MV-4-11 (cell line): ENCODE measurements around the gene CBX8.

ENCODE experiments used
- DNase-seq: peaks from one replicate; lab custom pipeline; 2025; lab: John Stamatoyannopoulos, UW

The CBX8 gene

DNA sequence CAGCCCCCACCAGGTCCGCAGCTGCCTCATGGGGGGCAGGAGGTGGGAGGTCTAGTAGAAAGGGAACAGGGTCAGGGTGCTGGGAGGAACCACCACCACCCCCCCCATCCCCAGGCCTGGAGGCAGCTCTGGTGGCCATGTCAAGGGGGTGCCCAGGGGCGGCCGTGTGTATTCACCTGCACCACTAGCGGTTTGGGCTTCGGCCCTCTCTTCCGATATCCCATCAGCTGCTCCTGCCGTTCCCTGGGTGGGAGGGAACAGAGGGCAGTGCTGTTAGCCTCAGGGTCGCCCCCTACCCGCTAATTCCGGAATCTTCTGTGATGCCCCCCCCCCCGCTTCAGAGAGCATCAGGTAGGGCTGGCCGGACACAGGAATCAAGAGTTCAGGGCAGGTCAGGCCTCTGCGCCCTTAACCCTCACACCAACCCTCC lies 38.6 kb upstream of the CBX8 start:
- DNase-seq: no peak

- DNase-seq: no peak
Measured at GRCh38 chr17:79834565-79835469, 37.9 kb upstream of the CBX8 start.

- no peak for DNase-seq
Measured at GRCh38 chr17:79833744-79834564, 37.1 kb upstream of the CBX8 start.

GRCh38 chr17:79833110-79833450 lies 36.2 kb upstream of the CBX8 start:
- no peak for DNase-seq

GRCh38 chr17:79832218-79833109 lies 35.6 kb upstream of the CBX8 start:
- no peak for DNase-seq

- DNase-seq: no peak
Measured at GRCh38 chr17:79831265-79832217, 34.7 kb upstream of the CBX8 start.

DNA sequence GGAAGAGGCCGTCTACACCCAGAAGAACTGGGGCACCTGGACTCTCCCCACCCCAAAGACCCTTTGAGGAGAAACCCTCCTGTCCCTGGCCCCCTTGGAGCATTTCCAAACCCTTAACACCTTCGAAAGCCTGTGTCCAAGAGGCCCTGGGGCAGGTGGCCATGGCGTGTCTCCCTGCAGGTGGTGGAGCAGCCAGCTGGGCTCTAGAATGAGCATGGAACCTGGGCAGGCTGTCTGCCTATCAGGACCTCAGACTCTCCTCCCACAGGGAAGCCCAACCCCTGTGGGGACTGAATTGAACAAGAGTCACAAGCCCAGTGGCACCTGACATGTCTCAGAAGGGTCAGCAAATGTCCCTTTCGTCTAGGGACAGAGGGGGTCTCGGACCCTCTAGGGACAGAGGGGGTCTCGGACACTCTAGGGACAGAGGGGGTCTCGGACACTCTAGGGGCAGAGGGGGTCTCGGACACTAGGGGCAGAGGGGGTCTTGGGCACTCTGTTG lies 33.9 kb upstream of the CBX8 start:
- no peak for DNase-seq

DNA sequence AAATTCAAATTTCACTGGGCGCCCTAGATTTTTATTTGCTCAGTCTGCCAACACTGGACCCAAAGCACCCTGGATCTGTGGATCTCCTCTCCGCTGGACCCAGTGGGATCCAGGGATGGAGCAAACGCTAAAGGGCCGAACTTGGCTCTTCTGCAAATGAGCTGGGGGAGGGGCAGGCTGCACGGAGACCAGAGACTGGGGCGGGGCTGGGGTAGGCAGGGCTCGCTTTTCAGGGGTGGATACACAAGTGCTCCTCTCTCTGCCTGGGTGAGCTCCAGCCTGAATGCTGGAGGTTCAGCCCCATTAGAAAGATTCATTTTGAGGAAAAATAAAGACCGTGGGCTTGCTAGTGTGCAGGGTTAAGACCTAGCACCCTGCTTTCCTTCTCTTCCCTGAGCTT lies 33.4 kb upstream of the CBX8 start:
- no peak for DNase-seq

GRCh38 chr17:79829457-79829856 lies 32.6 kb upstream of the CBX8 start:
- no peak for DNase-seq

DNA sequence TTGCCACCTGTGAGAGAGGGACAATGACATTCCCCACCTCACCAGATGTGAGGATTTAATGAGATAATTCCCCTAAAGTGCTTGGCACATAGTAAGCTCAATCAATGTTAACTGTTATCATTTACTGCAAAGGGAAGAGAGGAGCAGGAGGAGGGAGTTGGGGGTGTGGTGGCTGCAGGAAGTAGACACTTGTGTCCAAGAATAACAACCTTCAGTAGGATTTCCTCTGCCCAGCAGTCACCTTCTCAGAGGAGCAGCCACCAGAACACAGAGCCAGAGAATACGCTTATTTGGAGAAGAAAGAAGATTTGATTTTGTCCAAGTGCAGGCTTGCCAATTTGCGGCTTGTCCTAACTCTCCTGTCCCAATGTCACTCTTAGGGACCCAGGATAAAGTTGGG lies 32.1 kb upstream of the CBX8 start:
- no peak for DNase-seq

- no peak for DNase-seq
Measured at GRCh38 chr17:79826841-79827578, 30.1 kb upstream of the CBX8 start.

GRCh38 chr17:79826204-79826680 lies 29.4 kb upstream of the CBX8 start:
- peak; percentile 91 for DNase-seq

DNA sequence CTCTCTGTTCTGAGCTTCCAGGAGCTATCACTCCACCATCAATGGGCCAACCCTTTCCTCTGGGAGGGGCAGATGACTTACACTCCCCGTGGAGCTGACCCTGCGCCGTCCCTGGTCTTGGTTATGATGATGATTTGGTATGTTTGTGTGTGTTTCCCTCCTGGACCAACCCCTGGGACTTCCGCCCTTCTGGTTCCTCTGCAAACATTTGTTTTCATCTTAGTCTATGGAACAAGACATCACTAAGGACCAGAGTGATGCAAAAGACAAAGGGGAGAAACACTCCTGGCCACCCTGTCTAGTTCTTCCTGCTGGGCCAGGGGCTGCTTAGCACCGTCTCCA lies 28.7 kb upstream of the CBX8 start:
- no peak for DNase-seq

DNA sequence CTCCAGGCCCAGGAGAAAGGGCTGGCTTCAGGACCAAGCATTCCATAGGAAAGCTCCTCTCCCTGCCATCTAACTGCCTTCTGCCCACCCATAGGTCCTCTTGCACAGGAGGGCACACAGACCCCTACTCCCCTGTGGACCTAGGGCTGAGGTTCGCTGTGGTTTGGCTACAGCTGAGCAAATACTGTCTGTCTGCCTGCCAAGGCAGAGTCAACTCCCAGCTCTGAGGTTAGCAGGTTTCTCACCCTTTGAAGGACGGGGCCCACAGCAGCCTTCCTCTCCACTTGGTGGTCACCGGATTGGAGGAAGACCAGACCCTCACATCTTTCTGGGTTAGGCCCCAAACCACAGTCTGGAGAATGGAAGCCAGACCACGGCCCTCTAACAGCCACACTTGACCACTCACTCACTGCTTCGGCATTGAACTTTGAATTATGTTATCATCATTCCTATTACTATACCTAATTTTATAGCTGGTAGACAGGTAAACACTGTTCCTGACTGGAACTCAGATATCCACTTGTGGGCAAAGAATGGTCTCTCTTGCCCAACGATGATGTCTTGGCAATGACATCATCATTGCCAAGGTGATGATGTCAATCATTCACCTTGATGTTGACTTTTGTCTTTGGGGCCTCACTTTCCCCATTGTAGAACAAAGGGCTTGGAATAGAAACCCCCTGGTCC lies 28.2 kb upstream of the CBX8 start:
- DNase-seq: no peak

DNA sequence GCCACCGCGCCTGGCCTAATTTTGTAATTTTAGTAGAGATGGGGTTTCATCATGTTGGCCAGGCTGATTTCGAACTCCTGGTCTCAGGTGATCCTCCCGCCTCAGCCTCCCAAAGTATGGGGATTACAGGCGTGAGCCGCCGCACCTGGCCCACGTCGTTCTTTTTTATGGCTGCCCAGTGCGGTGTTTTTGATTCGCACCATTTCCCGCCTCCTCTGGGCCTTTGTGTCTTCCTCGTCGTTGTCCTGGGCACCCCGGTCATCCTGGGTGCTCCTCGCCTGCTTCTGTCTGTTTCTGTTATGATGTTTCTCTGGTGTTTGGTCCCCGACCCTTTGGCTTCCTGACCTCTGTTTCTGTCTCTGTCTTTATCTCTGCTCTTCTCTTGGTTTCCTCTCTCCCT lies 27.4 kb upstream of the CBX8 start:
- DNase-seq: no peak

DNA sequence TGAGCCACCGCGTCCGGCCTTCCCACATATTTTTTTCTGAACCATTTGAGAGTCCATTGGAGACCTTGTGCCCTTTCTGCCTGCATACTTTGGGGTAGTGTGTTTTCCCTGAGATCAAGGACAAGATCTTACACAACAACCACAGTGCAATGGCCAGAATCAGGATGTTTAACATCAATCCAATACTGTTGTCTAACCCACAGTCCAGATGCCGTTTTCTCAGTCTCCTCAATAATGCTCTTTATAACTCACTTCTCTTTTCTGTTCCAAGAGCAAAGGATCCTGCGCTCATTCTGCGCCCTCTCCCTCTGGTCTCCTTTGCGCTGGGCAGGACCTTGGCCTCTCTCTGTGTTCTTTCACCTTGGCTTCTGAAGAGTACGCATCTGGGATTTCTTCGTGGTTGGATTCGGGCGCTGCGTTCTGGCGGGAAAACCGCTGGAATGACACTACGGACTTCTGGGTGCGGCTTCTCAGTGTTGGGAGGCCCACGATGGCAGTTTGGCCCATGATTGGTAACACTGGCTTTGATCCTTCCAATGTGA lies 25.8 kb upstream of the CBX8 start:
- peak; percentile 88 for DNase-seq

DNA sequence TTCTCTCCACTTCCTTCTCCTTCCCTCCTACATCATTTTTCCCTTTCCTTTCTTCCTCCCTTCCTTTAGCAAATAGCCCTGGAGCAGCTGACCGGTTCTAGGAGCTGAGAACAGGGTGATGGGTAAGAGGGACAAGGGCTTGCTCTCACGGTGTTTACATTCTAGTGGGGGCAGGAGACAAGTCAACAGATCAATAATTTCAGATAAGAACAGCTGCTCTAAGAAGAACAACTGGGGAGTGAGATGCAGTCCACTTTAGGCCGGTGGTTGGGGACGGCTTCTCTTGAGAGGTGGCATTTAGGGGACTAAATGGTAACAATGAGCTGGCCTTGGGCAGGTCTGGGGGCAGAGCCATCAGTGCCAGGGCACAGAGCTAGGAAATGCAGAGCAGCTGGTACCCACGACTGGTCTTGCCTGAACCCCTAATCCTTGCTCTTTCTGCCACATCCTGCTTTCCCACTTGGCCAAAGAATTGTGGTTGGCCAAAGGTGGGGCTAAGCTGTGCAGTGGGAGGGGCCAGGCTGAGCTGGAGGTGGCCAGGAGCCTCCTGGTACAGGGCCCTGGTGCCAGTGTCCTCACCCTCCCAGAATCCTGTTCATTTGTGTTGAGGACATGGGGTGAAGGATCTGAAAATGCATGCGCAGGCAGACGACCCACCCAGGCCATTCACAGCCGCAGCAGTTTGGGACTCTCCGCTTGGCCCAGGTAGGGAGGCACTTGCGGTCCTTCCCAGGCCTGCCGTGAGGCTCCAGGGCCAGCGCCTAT lies 24.6 kb upstream of the CBX8 start:
- DNase-seq: no peak

DNA sequence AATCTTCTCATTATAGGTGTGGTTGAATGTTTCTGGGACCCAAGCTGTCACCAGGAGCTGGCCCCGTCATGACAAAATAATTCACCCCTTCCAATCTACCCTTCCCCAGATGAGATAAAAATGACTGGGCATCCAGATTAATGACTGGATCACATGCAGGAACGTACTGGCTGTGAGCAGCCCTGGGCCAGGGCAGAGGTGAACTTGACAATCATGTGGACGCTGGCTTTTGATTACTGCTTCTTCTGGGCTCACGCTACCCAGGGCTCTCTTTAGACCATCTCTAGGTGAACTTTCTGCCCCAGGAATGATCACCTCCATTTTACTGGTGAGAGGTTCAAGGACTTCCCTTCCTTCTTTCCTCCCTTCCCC lies 24.1 kb upstream of the CBX8 start:
- no peak for DNase-seq
